ENCODE data around the gene RNF150.

- TF ChIP-seq CTCF (IDR thresholded peaks at IDR 0.05) (no peak), REST (IDR thresholded peaks at IDR 0.05; ENCODE audit: insufficient read depth in 1 of 2, low read depth in 2 of 2, low read length in 1 of 2) (no peak), SIN3A (IDR thresholded peaks at IDR 0.05; ENCODE audit: borderline replicate concordance, insufficient read depth, low read depth, low read length) (no peak), POLR2AphosphoS5 (IDR thresholded peaks at IDR 0.05; ENCODE audit: low read depth, low read length) (no peak), TCF7L2 (IDR thresholded peaks at IDR 0.05; ENCODE audit: low read depth, low read length) (no peak)
Measured at GRCh38 chr4:140947506-140947905, 185.8 kb downstream of the RNF150 start.
